ENCODE results near the gene ATAD3B.
"Not testable (repeated sequence)": the region's sequence is repeated elsewhere in the genome, so short reads cannot be mapped to it uniquely, and the experiment has no call there.

ATAD3B gene

GRCh38 chr1:1489231-1489630, 17.7 kb downstream of the ATAD3B start:
- no peak for TF ChIP-seq CTCF (IDR thresholded peaks at IDR 0.05; ENCODE audit: low read depth, low read length)

GRCh38 chr1:1489861-1490260, 18.3 kb downstream of the ATAD3B start:
- TF ChIP-seq CTCF (IDR thresholded peaks at IDR 0.05; ENCODE audit: low read depth, low read length): no peak
- H3K4me3 ChIP-seq (ENCODE audit: low read depth, low read length): no peak overlapping the region

More at GRCh38 chr1:1489231-1489630, 17.7 kb downstream of the ATAD3B start:
- no peak overlapping the region for H3K4me3 ChIP-seq (ENCODE audit: low read depth, low read length)

- no peak for TF ChIP-seq CTCF (IDR thresholded peaks at IDR 0.05; ENCODE audit: low read depth, low read length)
- no peak overlapping the region for H3K4me3 ChIP-seq (ENCODE audit: low read depth, low read length)
These were observed 19.2 kb downstream of the ATAD3B start for GRCh38 chr1:1490633-1491230.

GRCh38 chr1:1491601-1492000, 20.0 kb downstream of the ATAD3B start:
- no peak for TF ChIP-seq CTCF (IDR thresholded peaks at IDR 0.05; ENCODE audit: low read depth, low read length)

GRCh38 chr1:1494311-1494710, 22.7 kb downstream of the ATAD3B start:
- not testable (repeated sequence) for H3K4me3 ChIP-seq (ENCODE audit: low read depth, low read length)

More at GRCh38 chr1:1491601-1492000, 20.0 kb downstream of the ATAD3B start:
- H3K4me3 ChIP-seq (ENCODE audit: low read depth, low read length): no peak overlapping the region

- not testable (repeated sequence) for H3K4me3 ChIP-seq (ENCODE audit: low read depth, low read length)
These were observed 24.0 kb downstream of the ATAD3B start for GRCh38 chr1:1495461-1495975.

GRCh38 chr1:1504777-1505365, 33.3 kb downstream of the ATAD3B start:
- H3K4me3 ChIP-seq (ENCODE audit: low read depth, low read length): not testable (repeated sequence)
- TF ChIP-seq CTCF (IDR thresholded peaks at IDR 0.05; ENCODE audit: low read depth, low read length): peak; percentile 23; the same call in 1 of the 2 replicates

GRCh38 chr1:1505366-1505798, 33.8 kb downstream of the ATAD3B start:
- H3K4me3 ChIP-seq (ENCODE audit: low read depth, low read length): not testable (repeated sequence)

- H3K4me3 ChIP-seq (ENCODE audit: low read depth, low read length): not testable (repeated sequence)
These were observed 34.2 kb downstream of the ATAD3B start for GRCh38 chr1:1505801-1506200.
